Activated T-helper 17 cell treated with anti-CD3 and anti-CD28 coated beads, Interleukin-2, amount 50 U/mL, for 72 hours (primary cell): ENCODE measurements around the gene NPHP4. TPM values are rescaled to one million over a fixed set of nuclear protein-coding genes. Genes with fewer than 3 reads are reported as not detected.

Experiments
- ATAC-seq: fragments of 150-1000 bp; cut with Tn5 transposase; replicated peaks from 2 replicates; pipeline ENCODE4 v1.10.0; 2021; ENCODE audit warnings: mild to moderate bottlenecking, moderate library complexity
- H3K27ac Mint-ChIP-seq: one replicate; pipeline ENCODE4 v1.8.0; 2022; ENCODE audit warnings: mixed read lengths
- H3K27me3 Mint-ChIP-seq: one replicate; pipeline ENCODE4 v1.8.0; 2022; ENCODE audit warnings: mixed read lengths
- H3K36me3 Mint-ChIP-seq: one replicate; pipeline ENCODE4 v1.8.0; 2022; ENCODE audit warnings: low read depth, mild to moderate bottlenecking, mixed read lengths
- H3K4me1 Mint-ChIP-seq: one replicate; pipeline ENCODE4 v1.8.0; 2022; ENCODE audit warnings: mixed read lengths
- H3K4me3 Mint-ChIP-seq: one replicate; pipeline ENCODE4 v1.8.0; 2022; ENCODE audit warnings: mild to moderate bottlenecking, mixed read lengths
- H3K9me3 Mint-ChIP-seq: one replicate; pipeline ENCODE4 v1.8.0; 2022; ENCODE audit warnings: mixed read lengths
- total RNA-seq, 2 donors: library from RNA; stranded (reverse); gene quantifications; one replicate each; pipeline ENCODE4 v1.2.3, GENCODE V29; 2022

The NPHP4 gene
- total RNA-seq, 2 donors from 2014 or later = 21.5 to 35.7 TPM

GRCh38 chr1:5911157-5911556, 81.1 kb downstream of the NPHP4 start:
- Mint-ChIP-seq H3K9me3 (no peaks in the 10 kb centered on the region), H3K27ac (no peak overlapping the region), H3K4me1 (peaks cover 7% of the 10 kb centered on the region), H3K4me3 (no peak overlapping the region), H3K27me3 (no peaks in the 10 kb centered on the region), H3K36me3 (no peaks in the 10 kb centered on the region)
- ATAC-seq = no peak

GRCh38 chr1:5910666-5911065, 81.6 kb downstream of the NPHP4 start:
- H3K27ac Mint-ChIP-seq = peak overlapping the region; percentile 0
- H3K36me3 Mint-ChIP-seq = no peaks in the 10 kb centered on the region
- H3K4me3 Mint-ChIP-seq = no peak overlapping the region
- no peaks in the 10 kb centered on the region for H3K9me3 Mint-ChIP-seq
- H3K27me3 Mint-ChIP-seq = no peaks in the 10 kb centered on the region
- no peak for ATAC-seq
- H3K4me1 Mint-ChIP-seq = peaks cover 2% of the 10 kb centered on the region

GRCh38 chr1:5910276-5910620, 82.0 kb downstream of the NPHP4 start:
- H3K27ac Mint-ChIP-seq = peak overlapping the region; percentile 0

GRCh38 chr1:5909576-5910275, 82.5 kb downstream of the NPHP4 start:
- Mint-ChIP-seq H3K27me3 (no peaks in the 10 kb centered on the region), H3K27ac (peak overlapping the region; percentile 0), H3K4me1 (no peaks in the 10 kb centered on the region), H3K36me3 (peaks cover 3% of the 10 kb centered on the region), H3K9me3 (no peaks in the 10 kb centered on the region), H3K4me3 (no peak overlapping the region)
- ATAC-seq = no peak

More at GRCh38 chr1:5910276-5910620, 82.0 kb downstream of the NPHP4 start:
- Mint-ChIP-seq H3K4me1 (no peaks in the 10 kb centered on the region), H3K27me3 (no peaks in the 10 kb centered on the region), H3K36me3 (no peaks in the 10 kb centered on the region), H3K4me3 (no peak overlapping the region), H3K9me3 (no peaks in the 10 kb centered on the region)
- no peak for ATAC-seq

- H3K4me1 Mint-ChIP-seq = no peaks in the 10 kb centered on the region
- H3K4me3 Mint-ChIP-seq = no peak overlapping the region
- no peak for ATAC-seq
Measured at GRCh38 chr1:5908461-5909375, 83.5 kb downstream of the NPHP4 start.

GRCh38 chr1:5907966-5908365, 84.3 kb downstream of the NPHP4 start:
- Mint-ChIP-seq H3K4me3 (no peak overlapping the region), H3K4me1 (no peaks in the 10 kb centered on the region), H3K27ac (no peak overlapping the region), H3K27me3 (no peaks in the 10 kb centered on the region), H3K36me3 (peaks cover 18% of the 10 kb centered on the region), H3K9me3 (no peaks in the 10 kb centered on the region)
- ATAC-seq = no peak

More at GRCh38 chr1:5908461-5909375, 83.5 kb downstream of the NPHP4 start:
- Mint-ChIP-seq H3K27ac (no peak overlapping the region), H3K27me3 (no peaks in the 10 kb centered on the region), H3K36me3 (peaks cover 11% of the 10 kb centered on the region), H3K9me3 (no peaks in the 10 kb centered on the region)

GRCh38 chr1:5907386-5907785, 84.8 kb downstream of the NPHP4 start:
- Mint-ChIP-seq H3K4me1 (no peaks in the 10 kb centered on the region), H3K4me3 (no peak overlapping the region), H3K27me3 (no peaks in the 10 kb centered on the region), H3K9me3 (no peaks in the 10 kb centered on the region), H3K36me3 (peaks cover 18% of the 10 kb centered on the region), H3K27ac (no peak overlapping the region)
- ATAC-seq = no peak

- Mint-ChIP-seq H3K9me3 (no peaks in the 10 kb centered on the region), H3K4me3 (no peak overlapping the region), H3K36me3 (peaks cover 18% of the 10 kb centered on the region), H3K4me1 (no peaks in the 10 kb centered on the region), H3K27ac (no peak overlapping the region), H3K27me3 (no peaks in the 10 kb centered on the region)
- no peak for ATAC-seq
Measured at GRCh38 chr1:5906966-5907365, 85.3 kb downstream of the NPHP4 start.

- H3K27ac Mint-ChIP-seq = no peak overlapping the region
- H3K36me3 Mint-ChIP-seq = peaks cover 18% of the 10 kb centered on the region
- no peak overlapping the region for H3K4me3 Mint-ChIP-seq
- no peak for ATAC-seq
- H3K4me1 Mint-ChIP-seq = no peaks in the 10 kb centered on the region
- no peaks in the 10 kb centered on the region for H3K27me3 Mint-ChIP-seq
- H3K9me3 Mint-ChIP-seq = no peaks in the 10 kb centered on the region
Measured at GRCh38 chr1:5906116-5906515, 86.1 kb downstream of the NPHP4 start.

GRCh38 chr1:5905436-5905835, 86.8 kb downstream of the NPHP4 start:
- Mint-ChIP-seq H3K4me1 (no peaks in the 10 kb centered on the region), H3K9me3 (no peaks in the 10 kb centered on the region), H3K36me3 (peaks cover 18% of the 10 kb centered on the region), H3K27ac (no peak overlapping the region), H3K4me3 (no peak overlapping the region), H3K27me3 (no peaks in the 10 kb centered on the region)
- ATAC-seq = no peak

- H3K9me3 Mint-ChIP-seq = no peaks in the 10 kb centered on the region
- no peaks in the 10 kb centered on the region for H3K27me3 Mint-ChIP-seq
Measured at GRCh38 chr1:5904551-5904950, 87.7 kb downstream of the NPHP4 start.

GRCh38 chr1:5903680-5904079, 88.5 kb downstream of the NPHP4 start:
- no peak overlapping the region for H3K4me3 Mint-ChIP-seq
- H3K9me3 Mint-ChIP-seq = no peaks in the 10 kb centered on the region
- H3K4me1 Mint-ChIP-seq = no peaks in the 10 kb centered on the region
- no peaks in the 10 kb centered on the region for H3K27me3 Mint-ChIP-seq
- no peak overlapping the region for H3K27ac Mint-ChIP-seq
- H3K36me3 Mint-ChIP-seq = peaks cover 18% of the 10 kb centered on the region
- ATAC-seq = no peak

More at GRCh38 chr1:5904551-5904950, 87.7 kb downstream of the NPHP4 start:
- no peak overlapping the region for H3K4me3 Mint-ChIP-seq
- no peak for ATAC-seq
- H3K36me3 Mint-ChIP-seq = peaks cover 18% of the 10 kb centered on the region
- no peaks in the 10 kb centered on the region for H3K4me1 Mint-ChIP-seq
- H3K27ac Mint-ChIP-seq = no peak overlapping the region

- ATAC-seq = no peak
- no peaks in the 10 kb centered on the region for H3K9me3 Mint-ChIP-seq
- H3K27me3 Mint-ChIP-seq = no peaks in the 10 kb centered on the region
- H3K27ac Mint-ChIP-seq = no peak overlapping the region
- H3K4me3 Mint-ChIP-seq = no peak overlapping the region
- H3K4me1 Mint-ChIP-seq = no peaks in the 10 kb centered on the region
- peaks cover 18% of the 10 kb centered on the region for H3K36me3 Mint-ChIP-seq
Measured at GRCh38 chr1:5903031-5903430, 89.2 kb downstream of the NPHP4 start.

- H3K27ac Mint-ChIP-seq = no peak overlapping the region
- no peaks in the 10 kb centered on the region for H3K4me1 Mint-ChIP-seq
- no peaks in the 10 kb centered on the region for H3K9me3 Mint-ChIP-seq
- no peak for ATAC-seq
- peaks cover 21% of the 10 kb centered on the region for H3K36me3 Mint-ChIP-seq
- no peak overlapping the region for H3K4me3 Mint-ChIP-seq
- H3K27me3 Mint-ChIP-seq = no peaks in the 10 kb centered on the region
Measured at GRCh38 chr1:5901841-5902240, 90.4 kb downstream of the NPHP4 start.

- ATAC-seq = no peak
- Mint-ChIP-seq H3K36me3 (peaks cover 26% of the 10 kb centered on the region), H3K27ac (no peak overlapping the region)
Measured at GRCh38 chr1:5901150-5901549, 91.1 kb downstream of the NPHP4 start.

More at GRCh38 chr1:5901150-5901549, 91.1 kb downstream of the NPHP4 start:
- Mint-ChIP-seq H3K4me1 (no peaks in the 10 kb centered on the region), H3K27me3 (no peaks in the 10 kb centered on the region), H3K4me3 (no peak overlapping the region), H3K9me3 (no peaks in the 10 kb centered on the region)
